ENCODE measurements around the gene ATP6V1B1.
"Not testable (repeated sequence)": the region's sequence is repeated elsewhere in the genome, so short reads cannot be mapped to it uniquely, and the experiment has no call there.

Gene ATP6V1B1

DNA sequence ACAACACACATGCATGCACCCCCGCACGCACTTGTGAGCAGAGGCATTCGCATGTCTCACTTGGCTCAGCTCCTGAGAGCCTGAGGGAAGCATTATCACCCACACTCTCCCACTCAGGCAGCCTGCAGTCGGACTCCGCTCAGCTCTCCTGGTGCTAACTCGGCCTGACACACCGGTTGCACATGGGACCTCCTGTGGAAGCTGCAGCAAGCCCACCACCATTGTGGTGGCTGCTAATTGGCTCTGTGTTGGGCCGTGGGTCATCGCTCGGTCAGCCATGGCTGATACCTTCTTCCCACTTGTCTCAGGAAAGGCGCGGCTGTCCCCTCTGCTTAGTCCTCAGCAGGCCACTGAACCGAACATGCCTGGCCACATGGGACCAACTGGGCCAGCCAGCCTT, 72.6 kb downstream of the ATP6V1B1 start:
- no peak for DNase-seq (ENCODE audit: low read depth)

DNA sequence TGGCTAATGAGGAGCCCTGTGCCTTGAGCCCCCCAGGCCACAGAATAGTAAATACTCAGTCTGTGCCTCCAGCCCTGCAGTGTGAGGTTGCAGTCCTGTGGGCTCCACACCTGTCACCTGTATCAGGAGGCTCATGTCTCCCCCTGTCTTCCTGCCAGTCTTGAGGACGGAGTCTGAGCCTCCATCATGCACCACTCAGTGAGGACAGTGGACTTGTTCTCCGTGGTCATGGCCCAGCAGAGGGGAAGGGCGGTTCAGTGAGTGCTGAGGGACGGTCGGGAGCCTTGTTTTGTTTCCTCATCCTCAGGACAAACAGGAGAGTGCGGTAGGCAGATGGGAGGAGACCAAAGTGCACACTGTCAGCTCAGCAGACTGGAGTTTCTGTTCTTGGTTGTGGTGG, 76.1 kb downstream of the ATP6V1B1 start:
- DNase-seq (ENCODE audit: low read depth): not testable (repeated sequence)

Measured in stimulated activated CD8-positive, alpha-beta memory T cell treated with anti-CD3 and anti-CD28 coated beads, Interleukin-4, amount 100 ng/mL, for 24 hours (primary cell).